Astrocyte (in vitro differentiated cells and primary cell): ENCODE data around the gene MRNIP. TPM values are rescaled to one million over a fixed set of nuclear protein-coding genes. Genes with fewer than 3 reads are reported as not detected.
A peak's percentile ranks its signal among the peaks of the same experiment; 100 is the strongest.

ENCODE experiments used
- DNase-seq: peaks from one replicate; pipeline ENCODE4 v3.0.0-alpha.2; 2010; ENCODE audit warnings: low read depth
- FAIRE-seq: peaks from 2 replicates; lab custom pipeline; 2011; peaks lifted over from hg19 to GRCh38; lab: Jason Lieb, UNC
- H2AFZ ChIP-seq: 2 replicates; pipeline ENCODE4 v1.6.0; 2012; ENCODE audit warnings: low read depth, low read length, inconsistent platforms
- H3K27ac ChIP-seq: 2 replicates; pipeline ENCODE4 v1.5.1; 2011; ENCODE audit warnings: low read depth, low read length, inconsistent platforms
- H3K27me3 ChIP-seq: 2 replicates; pipeline ENCODE4 v1.6.0; 2011; ENCODE audit warnings: low read length, inconsistent platforms; ENCODE audit not compliant: insufficient read depth
- H3K36me3 ChIP-seq: 2 replicates; pipeline ENCODE4 v1.5.1; 2011; ENCODE audit warnings: low read length, inconsistent platforms; ENCODE audit not compliant: insufficient read depth
- H3K4me1 ChIP-seq: 2 replicates; pipeline ENCODE4 v1.5.1; 2011; ENCODE audit warnings: low read length, inconsistent platforms; ENCODE audit not compliant: insufficient read depth
- H3K4me2 ChIP-seq: 2 replicates; pipeline ENCODE4 v1.6.0; 2012; ENCODE audit warnings: low read length, inconsistent platforms
- H3K4me3 ChIP-seq: 2 replicates; pipeline ENCODE4 v1.5.1; 2011; ENCODE audit warnings: low read depth, mild to moderate bottlenecking, low read length, inconsistent platforms; ENCODE audit not compliant: insufficient read depth
- H3K79me2 ChIP-seq: 2 replicates; pipeline ENCODE4 v1.6.0; 2012; ENCODE audit warnings: mild to moderate bottlenecking, low read length, inconsistent platforms; ENCODE audit not compliant: insufficient read depth
- H3K9ac ChIP-seq: 2 replicates; pipeline ENCODE4 v1.6.0; 2012; ENCODE audit warnings: mild to moderate bottlenecking, low read length, inconsistent platforms
- H3K9me3 ChIP-seq: 2 replicates; pipeline ENCODE4 v1.5.1; 2012; ENCODE audit warnings: low read depth, mild to moderate bottlenecking, low read length, inconsistent platforms; ENCODE audit not compliant: insufficient read depth
- H4K20me1 ChIP-seq: 2 replicates; pipeline ENCODE4 v1.6.0; 2012; ENCODE audit warnings: low read length, inconsistent platforms; ENCODE audit not compliant: insufficient read depth
- H3K27ac Mint-ChIP-seq: one replicate; pipeline ENCODE4 v1.8.0; 2021; ENCODE audit warnings: mild to moderate bottlenecking, mixed read lengths; ENCODE audit not compliant: unreplicated experiment
- H3K27me3 Mint-ChIP-seq: one replicate; pipeline ENCODE4 v1.8.0; 2021; ENCODE audit warnings: low read depth, mixed read lengths; ENCODE audit not compliant: unreplicated experiment
- H3K36me3 Mint-ChIP-seq: one replicate; pipeline ENCODE4 v1.8.0; 2021; ENCODE audit warnings: low read depth, mixed read lengths; ENCODE audit not compliant: unreplicated experiment
- H3K4me1 Mint-ChIP-seq: one replicate; pipeline ENCODE4 v1.8.0; 2021; ENCODE audit warnings: low read depth, mixed read lengths; ENCODE audit not compliant: unreplicated experiment
- H3K4me3 Mint-ChIP-seq: one replicate; pipeline ENCODE4 v1.8.0; 2021; ENCODE audit warnings: mild to moderate bottlenecking, moderate library complexity, mixed read lengths; ENCODE audit not compliant: unreplicated experiment
- H3K9me3 Mint-ChIP-seq: one replicate; pipeline ENCODE4 v1.8.0; 2021; ENCODE audit warnings: mild to moderate bottlenecking, mixed read lengths; ENCODE audit not compliant: unreplicated experiment
- CTCF ChIP-seq: IDR thresholded peaks from 2 replicates; pipeline ENCODE4 v1.5.1; 2011; ENCODE audit warnings: low read depth, mild to moderate bottlenecking, inconsistent platforms, low read length, moderate library complexity; ENCODE audit not compliant: insufficient read depth
- EZH2 ChIP-seq: IDR thresholded peaks from 2 replicates; pipeline ENCODE4 v1.6.1; 2012; ENCODE audit warnings: mild to moderate bottlenecking, low read length, inconsistent platforms; ENCODE audit not compliant: insufficient read depth
- total RNA-seq: library from RNA; stranded (reverse); gene quantifications from 2 replicates; pipeline ENCODE4 v1.2.1, GENCODE V29; 2021

The MRNIP gene
- total RNA-seq, 1 donor from 2014 or later, result 20.7 TPM

- Histone ChIP-seq H3K9me3 (no peaks in the 10 kb centered on the region), H3K4me2 (peak overlapping the region; percentile 88), H2AFZ (no peak overlapping the region), H3K4me1 (peaks cover 15% of the 10 kb centered on the region), H3K4me3 (peak overlapping the region; percentile 50), H3K27ac (no peak overlapping the region), H3K79me2 (no peaks in the 10 kb centered on the region), H4K20me1 (peaks cover 23% of the 10 kb centered on the region), H3K9ac (peak overlapping the region; percentile 31), H3K36me3 (no peaks in the 10 kb centered on the region), H3K27me3 (no peaks in the 10 kb centered on the region)
- TF ChIP-seq CTCF (no peak), EZH2 (no peak)
- Mint-ChIP-seq H3K4me1 (peaks cover 5% of the 10 kb centered on the region), H3K27ac (peak overlapping the region; percentile 53), H3K36me3 (peaks cover 10% of the 10 kb centered on the region), H3K9me3 (no peaks in the 10 kb centered on the region), H3K4me3 (peak overlapping the region; percentile 68), H3K27me3 (no peaks in the 10 kb centered on the region)
- DNase-seq (no peak), FAIRE-seq (no peak)
These were observed 63.4 kb downstream of the MRNIP start for GRCh38 chr5:179795049-179795862.

GRCh38 chr5:179794575-179794974, 64.0 kb downstream of the MRNIP start:
- H3K4me2 ChIP-seq, result peak overlapping the region; percentile 88
- no peak for FAIRE-seq
- H3K4me1 Mint-ChIP-seq, result peaks cover 5% of the 10 kb centered on the region

More at GRCh38 chr5:179794575-179794974, 64.0 kb downstream of the MRNIP start:
- H3K9me3 ChIP-seq, result no peaks in the 10 kb centered on the region
- no peak for TF ChIP-seq EZH2
- no peak for TF ChIP-seq CTCF
- no peak for DNase-seq
- H3K9ac ChIP-seq, result no peak overlapping the region
- H3K27ac Mint-ChIP-seq, result no peak overlapping the region
- no peak overlapping the region for H2AFZ ChIP-seq
- no peak overlapping the region for H3K27ac ChIP-seq
- H3K27me3 Mint-ChIP-seq, result no peaks in the 10 kb centered on the region
- H3K4me3 Mint-ChIP-seq, result peak overlapping the region; percentile 54
- peaks cover 19% of the 10 kb centered on the region for H4K20me1 ChIP-seq
- peaks cover 15% of the 10 kb centered on the region for H3K4me1 ChIP-seq
- H3K79me2 ChIP-seq, result no peaks in the 10 kb centered on the region
- H3K36me3 Mint-ChIP-seq, result peaks cover 9% of the 10 kb centered on the region
- no peak overlapping the region for H3K4me3 ChIP-seq
- no peaks in the 10 kb centered on the region for H3K9me3 Mint-ChIP-seq
- no peaks in the 10 kb centered on the region for H3K27me3 ChIP-seq
- H3K36me3 ChIP-seq, result no peaks in the 10 kb centered on the region
